Measurements from ENCODE around the gene AREG. TPM values are rescaled to one million over a fixed set of nuclear protein-coding genes. Genes with fewer than 3 reads are reported as not detected.

AREG gene
- total and polyA plus RNA-seq, 2 of the 13 experiments (the other 11 are each of a cell fraction or from before 2014, with no cell fraction given): 6.2 to 7.1 TPM

DNA sequence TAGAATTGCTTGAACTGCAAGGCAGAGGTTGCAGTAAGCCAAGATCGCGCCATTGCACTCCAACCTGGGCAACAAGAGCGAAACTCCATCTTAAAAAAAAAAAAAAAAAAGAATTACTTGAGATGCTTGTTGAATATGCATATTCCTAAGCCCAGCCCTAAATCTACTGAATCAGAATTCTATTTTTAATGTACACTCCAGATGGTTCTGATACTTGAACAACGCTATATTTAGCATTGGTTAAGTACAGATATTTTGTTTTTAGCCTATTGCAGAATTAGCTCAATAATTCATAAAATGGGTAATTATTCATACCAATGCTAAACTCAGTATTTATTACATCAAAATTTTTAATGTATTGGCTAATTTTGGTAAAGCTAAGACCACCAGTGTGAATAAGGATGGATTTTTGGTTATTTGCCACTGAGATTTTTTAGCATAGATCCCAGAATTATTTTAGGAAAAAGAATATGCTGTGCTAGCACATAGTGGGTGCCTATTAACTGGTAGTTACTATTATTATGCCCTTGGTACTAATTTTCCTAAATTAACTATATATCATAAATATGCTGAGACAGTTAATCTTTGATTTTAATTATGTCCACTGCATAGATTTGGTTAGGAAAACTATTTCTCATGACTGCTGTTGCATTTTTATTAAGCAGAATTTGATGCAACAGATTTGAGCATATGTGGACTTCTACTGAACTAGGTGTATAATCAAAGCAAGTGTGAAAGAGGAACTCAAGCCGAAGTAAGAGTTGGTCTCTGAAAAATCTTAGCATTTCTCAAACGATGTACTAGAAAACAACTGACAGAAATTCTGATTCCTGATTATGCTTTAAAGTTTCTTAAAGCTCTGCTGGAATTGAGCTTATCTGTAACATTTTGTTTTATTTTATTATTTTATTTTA lies 9.2 kb downstream of the AREG start (continued):
- no peak for TF ChIP-seq RAD21 (CRISPR knock-in tag; IDR thresholded peaks at IDR 0.05)
- TF ChIP-seq, protein P1, sequence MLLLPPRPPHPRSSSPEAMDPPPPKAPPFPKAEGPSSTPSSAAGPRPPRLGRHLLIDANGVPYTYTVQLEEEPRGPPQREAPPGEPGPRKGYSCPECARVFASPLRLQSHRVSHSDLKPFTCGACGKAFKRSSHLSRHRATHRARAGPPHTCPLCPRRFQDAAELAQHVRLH (CRISPR knock-in tag; IDR thresholded peaks at IDR 0.05; ENCODE audit: borderline replicate concordance, low read depth): no peak

DNA sequence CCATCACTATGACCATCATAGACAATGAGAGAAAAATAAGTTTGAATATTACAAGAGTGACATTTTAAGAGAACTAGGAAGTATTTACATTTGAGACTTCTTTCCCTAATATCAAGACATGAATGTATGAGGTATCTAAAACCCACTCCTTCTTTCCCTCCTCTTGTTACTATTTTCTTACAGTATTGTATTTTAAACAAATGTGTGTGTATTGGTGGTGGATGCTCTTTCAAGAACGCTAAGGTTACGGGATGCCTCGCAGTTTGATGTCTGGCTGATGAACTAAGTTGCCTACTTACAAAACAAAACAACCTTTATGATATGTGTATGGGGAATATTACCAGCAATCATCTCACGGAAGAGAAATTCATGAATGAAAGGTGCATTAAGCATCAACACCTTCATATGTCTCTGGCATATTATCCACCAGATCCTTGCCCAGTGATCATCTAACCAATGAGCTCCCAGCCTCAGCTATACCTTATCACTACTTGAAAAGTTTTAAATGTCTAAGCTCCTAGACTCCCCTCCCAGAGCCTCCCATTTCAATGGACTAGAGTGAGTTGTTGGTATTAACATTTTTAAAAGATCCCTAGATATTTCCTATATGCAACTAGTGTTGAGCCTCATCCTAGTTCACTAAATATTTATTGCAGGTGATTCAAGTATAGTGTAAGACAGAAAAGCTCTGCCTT lies 10.6 kb downstream of the AREG start:
- Histone ChIP-seq H3K9ac (ENCODE audit: insufficient read depth, low read depth, low read length) (no peak overlapping the region), H3K79me2 (ENCODE audit: insufficient read depth, low read length) (no peaks in the 10 kb centered on the region), H3K27me3 (ENCODE audit: control insufficient read depth in 1 of 2, insufficient read depth in 2 of 2, low read length in 2 of 2) (no peaks in the 10 kb centered on the region), H2AFZ (ENCODE audit: low read length) (no peak overlapping the region), H3K4me1 (ENCODE audit: insufficient read depth, low read length) (no peaks in the 10 kb centered on the region), H3K36me3 (replicated peaks in 1 of 2; ENCODE audit: control insufficient read depth in 1 of 2, insufficient read depth in 2 of 2, low read length in 2 of 2) (no peaks in the 10 kb centered on the region), H3K4me3 (replicated peaks in 1 of 3; ENCODE audit: insufficient read depth in 1 of 3, low read depth in 2 of 3, low read length in 3 of 3) (no peak overlapping the region), H3K4me2 (ENCODE audit: low read depth, low read length) (no peak overlapping the region), H3K9me3 (ENCODE audit: low read length) (no peaks in the 10 kb centered on the region), H3K27ac (ENCODE audit: extremely low read length, insufficient read depth, low read length) (no peak overlapping the region), H4K20me1 (ENCODE audit: insufficient read depth, low read length) (no peaks in the 10 kb centered on the region)
- FAIRE-seq: no peak
- intact Hi-C loops (cut with micrococcal nuclease; ENCODE audit: unreplicated experiment) (no loop called here), in situ Hi-C loops (cut with HindIII; ENCODE audit: extremely low pct_ligation_motif_present, low pct_unique_long_range_greater_than_20kb) (no loop called here)
- TF ChIP-seq, protein P2, sequence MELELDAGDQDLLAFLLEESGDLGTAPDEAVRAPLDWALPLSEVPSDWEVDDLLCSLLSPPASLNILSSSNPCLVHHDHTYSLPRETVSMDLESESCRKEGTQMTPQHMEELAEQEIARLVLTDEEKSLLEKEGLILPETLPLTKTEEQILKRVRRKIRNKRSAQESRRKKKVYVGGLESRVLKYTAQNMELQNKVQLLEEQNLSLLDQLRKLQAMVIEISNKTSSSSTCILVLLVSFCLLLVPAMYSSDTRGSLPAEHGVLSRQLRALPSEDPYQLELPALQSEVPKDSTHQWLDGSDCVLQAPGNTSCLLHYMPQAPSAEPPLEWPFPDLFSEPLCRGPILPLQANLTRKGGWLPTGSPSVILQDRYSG (CRISPR knock-in tag; IDR thresholded peaks at IDR 0.05): no peak
- TF ChIP-seq ZNF607 (CRISPR knock-in tag; IDR thresholded peaks at IDR 0.05; ENCODE audit: borderline replicate concordance) (no peak), ZNF567 (CRISPR knock-in tag; IDR thresholded peaks at IDR 0.05; ENCODE audit: borderline replicate concordance) (no peak)
- BruUV-seq (replicated peaks): no TSS peak
- ChIA-PET POLR2A (no interaction called here), CTCF (ENCODE audit: low intra/inter-chr PET ratio, low total read pairs) (no interaction called here)
- no peak for ATAC-seq
- WGBS (ENCODE audit: low lambda C conversion rate): 91% methylated on average over 4 of the region's 4 CpGs
- no peak for DNase-seq (ENCODE audit: low spot score)

All from HepG2 (cell line).